Sigmoid colon (tissue), 4 donors: ENCODE data around the gene ARMC10.

Experiments used
- EP300 ChIP-seq, 4 donors: sonication (generic); formaldehyde crosslinking; IDR thresholded peaks; one replicate each; pipeline ENCODE4 v1.6.1; 2017; ENCODE audit warnings: antibody characterized with exemption in 4 of 4
- POLR2A ChIP-seq, 2 donors: fragments of 450-650 bp; IDR thresholded peaks; one replicate each; pipeline ENCODE4 v1.6.1; 2016; ENCODE audit warnings: antibody characterized with exemption in 2 of 2, mild to moderate bottlenecking in 2 of 2, moderate library complexity in 2 of 2
- POLR2AphosphoS5 ChIP-seq, 4 donors: sonication (generic); formaldehyde crosslinking; IDR thresholded peaks; one replicate each; pipeline ENCODE4 v1.6.1; 2017; ENCODE audit warnings: antibody characterized with exemption in 4 of 4
- TF ChIP-seq, protein P1 (sequence below), 4 experiments: fragments of 450-650 bp in 3 of 4; fragments of 200-600 bp in 1 of 4; IDR thresholded peaks; one replicate each; pipeline ENCODE4 v1.5.1; 2016 to 2019; ENCODE audit warnings: antibody characterized with exemption in 4 of 4, mild to moderate bottlenecking in 3 of 4, moderate library complexity in 2 of 4

DNA sequence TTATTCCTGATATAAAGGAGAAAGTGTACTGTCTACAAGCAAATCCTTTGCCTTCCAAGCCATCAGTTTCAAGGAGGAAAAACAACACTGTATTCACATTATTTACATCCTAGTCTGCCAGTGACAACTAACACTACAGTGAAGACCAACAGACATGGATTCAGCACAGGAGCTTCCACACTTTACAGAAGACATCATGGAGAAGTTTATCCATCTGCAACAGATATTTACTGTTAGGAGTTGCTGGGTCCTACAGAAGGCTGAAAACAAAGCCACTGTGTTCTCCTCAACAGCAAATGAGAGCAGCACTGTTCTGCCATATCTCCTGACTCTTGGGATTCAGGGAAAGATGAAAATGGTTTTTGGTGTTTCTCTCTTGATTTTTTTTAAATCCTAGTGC is 42.1 kb downstream of the ARMC10 start:
- TF ChIP-seq, protein P1, sequence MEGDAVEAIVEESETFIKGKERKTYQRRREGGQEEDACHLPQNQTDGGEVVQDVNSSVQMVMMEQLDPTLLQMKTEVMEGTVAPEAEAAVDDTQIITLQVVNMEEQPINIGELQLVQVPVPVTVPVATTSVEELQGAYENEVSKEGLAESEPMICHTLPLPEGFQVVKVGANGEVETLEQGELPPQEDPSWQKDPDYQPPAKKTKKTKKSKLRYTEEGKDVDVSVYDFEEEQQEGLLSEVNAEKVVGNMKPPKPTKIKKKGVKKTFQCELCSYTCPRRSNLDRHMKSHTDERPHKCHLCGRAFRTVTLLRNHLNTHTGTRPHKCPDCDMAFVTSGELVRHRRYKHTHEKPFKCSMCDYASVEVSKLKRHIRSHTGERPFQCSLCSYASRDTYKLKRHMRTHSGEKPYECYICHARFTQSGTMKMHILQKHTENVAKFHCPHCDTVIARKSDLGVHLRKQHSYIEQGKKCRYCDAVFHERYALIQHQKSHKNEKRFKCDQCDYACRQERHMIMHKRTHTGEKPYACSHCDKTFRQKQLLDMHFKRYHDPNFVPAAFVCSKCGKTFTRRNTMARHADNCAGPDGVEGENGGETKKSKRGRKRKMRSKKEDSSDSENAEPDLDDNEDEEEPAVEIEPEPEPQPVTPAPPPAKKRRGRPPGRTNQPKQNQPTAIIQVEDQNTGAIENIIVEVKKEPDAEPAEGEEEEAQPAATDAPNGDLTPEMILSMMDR (IDR thresholded peaks at IDR 0.05): no peak
- TF ChIP-seq POLR2AphosphoS5 (IDR thresholded peaks at IDR 0.05): no peak
- no peak for TF ChIP-seq POLR2A (IDR thresholded peaks at IDR 0.05)
- no peak for TF ChIP-seq EP300 (IDR thresholded peaks at IDR 0.05)
